Tibial nerve (tissue), 3 donors: Measurements from ENCODE around the gene FAM78B.

ENCODE experiments used
- EP300 ChIP-seq, 2 donors: sonication (generic); formaldehyde crosslinking; IDR thresholded peaks; one replicate each; pipeline ENCODE4 v1.6.1; 2017; ENCODE audit warnings: antibody characterized with exemption in 2 of 2, mild to moderate bottlenecking in 1 of 2
- POLR2A ChIP-seq, 2 donors: fragments of 450-650 bp; IDR thresholded peaks; one replicate each; pipeline ENCODE4 v1.6.1; 2017; ENCODE audit warnings: antibody characterized with exemption in 2 of 2, mild to moderate bottlenecking in 2 of 2, moderate library complexity in 2 of 2

DNA sequence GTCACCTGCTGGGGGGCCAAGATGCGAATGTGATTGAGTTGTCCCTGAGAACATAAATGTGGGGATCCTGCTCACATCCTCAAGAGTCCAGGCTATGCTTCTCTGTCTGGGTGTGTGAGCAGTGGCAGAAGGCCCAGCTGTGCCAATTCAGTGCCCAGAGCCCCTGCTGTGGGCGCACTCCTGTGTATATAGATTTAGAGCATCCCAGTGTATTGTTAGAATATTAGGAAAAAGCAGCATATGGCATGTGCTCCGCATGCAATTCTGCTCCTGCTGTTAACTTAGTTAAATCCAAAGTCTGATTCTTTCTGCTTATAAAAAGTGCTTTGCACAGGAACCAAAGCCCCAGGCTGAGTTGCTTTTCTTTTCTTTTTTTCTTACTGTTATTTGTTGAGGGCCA, 37.8 kb downstream of the FAM78B start:
- TF ChIP-seq POLR2A (IDR thresholded peaks at IDR 0.05) (no peak), EP300 (IDR thresholded peaks at IDR 0.05) (no peak)
